HG03280 (cell line): ENCODE results near the gene ANTXR1.

Source experiments
- ATAC-seq: cut with Tn5 transposase; IDR thresholded peaks from one replicate; pipeline ENCODE4 v1.9.1; 2021; ENCODE audit warnings: mild to moderate bottlenecking, moderate library complexity; ENCODE audit not compliant: unreplicated experiment

Gene ANTXR1

DNA sequence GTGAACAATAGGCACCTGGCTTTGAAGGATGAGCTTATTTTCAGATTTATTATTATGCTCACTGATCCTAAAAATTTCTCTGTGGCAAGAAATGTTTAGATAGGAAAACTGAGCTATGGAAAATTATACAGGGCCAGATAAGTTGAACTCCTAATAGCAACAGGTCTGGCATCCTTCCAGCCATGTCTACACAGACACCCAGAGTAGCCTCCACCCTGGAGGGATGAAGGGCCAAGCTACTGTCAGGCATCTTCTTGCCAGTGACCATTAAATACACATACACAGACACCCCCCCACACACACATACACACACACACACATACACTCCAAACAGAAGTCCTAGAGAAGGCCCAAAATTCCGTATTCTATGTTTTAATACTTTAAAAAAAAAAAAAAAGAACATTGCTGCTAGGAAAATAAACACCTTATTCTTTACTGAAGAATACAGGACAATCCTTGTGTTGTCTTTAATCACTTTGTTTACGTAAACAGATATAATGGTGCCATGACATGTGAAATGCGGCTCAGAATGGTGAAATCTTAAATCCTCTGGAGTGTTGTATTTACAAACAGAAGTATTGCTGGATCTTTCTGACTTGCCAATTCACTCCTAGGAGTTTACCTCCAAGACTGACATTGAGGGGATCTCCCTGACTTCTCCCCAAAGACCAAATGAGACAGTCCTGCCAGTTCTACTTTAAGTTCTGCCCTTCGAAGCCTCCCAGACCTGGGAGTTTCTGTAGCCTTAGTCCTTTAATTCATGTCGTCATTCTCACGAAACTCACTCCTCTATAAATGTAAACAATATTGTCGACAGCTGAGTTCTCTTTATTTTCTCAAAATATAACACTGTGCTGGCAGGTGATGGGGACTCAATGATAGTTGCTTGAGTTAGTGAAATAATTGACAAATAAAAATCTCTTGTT lies 163.1 kb downstream of the ANTXR1 start:
- ATAC-seq = no peak

DNA sequence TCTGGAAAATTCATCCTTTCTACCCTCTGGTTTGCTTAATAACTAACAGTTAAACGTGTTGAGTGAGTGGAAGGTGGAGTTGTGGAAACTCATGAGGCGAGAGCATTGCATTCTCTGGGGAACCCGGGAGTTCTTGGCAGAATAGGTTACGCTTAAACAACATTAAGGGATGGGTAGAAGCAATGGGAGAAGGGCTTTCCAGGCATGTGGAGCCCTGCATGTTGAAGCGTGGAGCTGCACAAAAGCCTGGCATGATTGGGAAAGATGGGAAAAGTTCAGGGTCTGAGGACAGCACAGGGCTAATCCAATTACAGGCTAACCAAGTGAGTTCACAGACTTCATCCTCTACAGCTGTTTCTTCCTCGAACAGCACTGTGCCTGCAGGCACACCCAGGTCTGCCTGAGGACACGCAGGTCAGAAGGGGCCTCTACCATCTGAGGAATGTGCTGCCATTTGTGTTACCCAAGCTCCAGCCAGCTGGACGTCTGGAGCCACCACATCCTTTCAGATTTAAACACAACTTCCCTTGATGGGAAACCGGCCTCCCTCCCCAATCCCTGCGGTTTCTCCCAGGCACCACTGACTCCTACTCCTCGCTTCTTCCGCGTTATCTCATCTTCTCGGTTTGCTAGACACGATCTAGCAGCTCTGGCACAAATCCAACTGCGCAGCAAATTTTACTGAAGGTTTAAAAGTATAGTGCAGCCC lies 164.2 kb downstream of the ANTXR1 start:
- ATAC-seq = no peak

DNA sequence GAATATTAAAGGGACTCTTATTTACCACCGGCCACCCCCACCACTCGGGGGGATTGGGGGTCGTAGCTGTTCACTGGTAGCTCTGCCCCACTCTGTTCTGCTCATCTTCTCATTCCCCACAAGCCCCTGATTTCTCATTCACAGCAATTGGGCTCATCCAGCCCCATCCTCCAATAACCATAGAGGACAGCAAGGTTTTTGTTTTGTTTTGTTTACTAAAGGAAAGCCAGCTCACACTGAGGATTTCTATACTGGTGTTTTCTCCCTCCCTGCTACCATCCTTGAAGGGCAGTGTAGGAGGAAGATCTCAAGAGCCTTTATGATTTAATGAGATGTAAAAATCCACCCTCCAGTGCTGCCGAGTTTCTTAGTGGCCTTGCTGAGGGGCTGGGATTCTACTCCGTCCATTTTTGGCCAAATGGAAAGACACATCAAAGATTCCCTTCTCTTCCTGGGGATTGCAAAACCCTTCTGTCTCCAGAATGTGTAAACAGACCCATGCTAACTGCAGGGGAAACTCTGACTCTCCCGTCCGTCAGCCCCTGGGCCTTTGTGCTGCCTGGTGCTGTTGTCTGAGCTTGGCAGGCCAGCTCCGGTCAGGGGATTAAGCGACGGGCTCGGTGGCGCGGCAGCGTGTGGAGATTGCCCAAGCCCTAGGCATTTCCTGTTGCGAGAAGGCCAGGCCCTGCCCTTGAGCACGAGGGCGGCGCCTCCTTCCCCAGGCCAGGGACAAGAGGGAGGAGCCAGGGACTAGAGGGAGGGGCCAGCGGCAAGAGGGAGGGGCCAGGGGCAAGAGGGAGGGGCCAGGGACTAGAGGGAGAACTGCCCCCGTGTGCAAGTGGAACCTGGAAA lies 165.0 kb downstream of the ANTXR1 start:
- ATAC-seq = no peak

- ATAC-seq = no peak
Observed at GRCh38 chr2:69178756-69179155, 165.8 kb downstream of the ANTXR1 start.

DNA sequence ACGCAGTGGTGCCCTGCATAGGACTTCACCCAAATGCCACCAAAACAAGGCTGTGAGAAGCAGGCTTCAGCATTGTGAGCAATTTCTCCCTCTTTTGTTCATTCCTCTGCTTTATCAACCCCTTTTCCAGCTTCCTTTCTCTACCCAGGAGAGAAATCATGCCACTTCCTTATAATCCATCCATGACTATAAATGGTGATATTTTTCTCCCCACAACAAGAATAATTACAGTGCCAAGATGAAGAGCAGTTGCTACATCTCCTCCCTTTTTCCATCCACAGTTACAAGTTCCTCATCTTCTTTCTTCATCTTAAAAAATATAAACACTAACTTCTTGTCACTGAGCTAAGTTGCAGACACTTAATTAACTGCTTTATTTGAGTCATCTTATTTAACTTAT lies 167.2 kb downstream of the ANTXR1 start:
- no peak for ATAC-seq

- ATAC-seq = no peak
Observed at GRCh38 chr2:69180974-69181373, 168.0 kb downstream of the ANTXR1 start.

- no peak for ATAC-seq
Observed at GRCh38 chr2:69181806-69182427, 168.9 kb downstream of the ANTXR1 start.

DNA sequence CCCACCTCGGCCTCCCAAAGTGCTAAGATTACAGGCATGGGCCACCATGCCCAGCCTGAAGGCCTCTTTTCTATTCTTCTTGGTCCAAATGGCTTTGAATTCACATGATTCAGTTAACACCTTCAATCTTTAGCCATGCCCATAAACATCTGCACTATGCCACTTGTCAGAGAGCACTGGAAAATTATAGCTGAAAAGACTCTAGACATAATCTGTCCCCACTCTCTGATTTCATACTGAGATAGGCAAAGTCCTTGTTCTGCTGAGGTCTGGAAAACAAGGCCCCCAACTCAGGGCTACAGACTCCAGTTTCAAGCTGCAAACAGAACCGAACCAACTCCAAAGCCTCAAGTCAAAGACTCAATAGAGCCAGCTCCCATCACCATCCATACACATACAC lies 170.7 kb downstream of the ANTXR1 start:
- no peak for ATAC-seq

DNA sequence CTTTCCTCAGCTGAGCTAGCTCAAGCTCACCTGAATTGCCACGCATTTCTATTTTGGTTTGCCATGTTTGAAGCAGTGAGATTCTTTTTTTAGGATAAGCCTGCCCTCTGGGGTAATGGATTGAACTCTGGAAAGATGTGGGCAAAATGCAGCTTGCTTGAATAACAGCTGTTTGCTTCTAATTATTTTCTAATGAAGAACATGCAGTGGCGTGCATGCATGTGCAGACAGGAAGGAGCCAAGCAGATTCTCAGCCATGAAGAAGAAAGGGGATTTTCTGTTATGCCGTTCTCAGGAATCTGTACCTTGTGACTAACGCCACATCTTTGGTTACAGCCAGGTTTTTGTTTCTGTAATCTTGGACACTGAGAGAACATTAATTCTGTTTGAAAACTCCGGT lies 171.2 kb downstream of the ANTXR1 start:
- ATAC-seq = no peak

DNA sequence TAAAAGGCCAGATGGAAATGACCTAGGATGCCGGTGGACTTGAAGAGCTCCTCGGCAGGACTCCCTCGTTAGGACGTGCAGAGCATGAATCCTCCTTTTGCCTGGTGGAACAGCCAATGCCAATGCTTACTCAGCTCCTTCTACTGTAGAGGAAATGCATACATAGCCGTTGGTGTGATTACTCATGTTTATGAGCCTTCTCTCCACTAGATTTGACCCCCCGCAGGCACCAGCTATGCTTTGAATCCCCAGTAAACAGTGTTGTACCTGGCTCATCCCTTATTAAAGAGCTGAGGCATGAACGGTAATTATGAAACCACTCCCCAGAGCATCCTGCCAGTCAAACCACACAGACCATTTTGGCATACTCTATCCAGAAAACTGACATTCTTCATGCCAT lies 172.8 kb downstream of the ANTXR1 start:
- no peak for ATAC-seq

DNA sequence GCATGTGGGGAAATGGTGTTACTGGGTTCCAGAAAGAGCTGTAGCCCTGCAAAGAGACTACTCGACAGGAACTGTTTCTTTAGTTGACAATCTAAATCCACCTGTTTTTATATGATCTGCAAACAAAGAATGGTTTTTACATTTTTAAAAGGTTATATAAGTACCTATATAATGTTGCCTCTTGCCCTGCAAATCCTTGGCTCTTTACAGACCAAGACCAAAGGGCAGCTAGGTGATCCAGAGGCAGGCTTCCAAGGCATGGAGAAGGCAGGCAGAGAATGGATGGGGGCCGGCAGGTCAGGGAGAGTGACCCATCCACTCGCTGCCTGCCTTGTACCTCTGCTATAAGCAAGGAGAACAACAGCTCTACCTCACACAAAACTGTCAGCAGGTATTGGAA lies 173.6 kb downstream of the ANTXR1 start:
- ATAC-seq = no peak

GRCh38 chr2:69188182-69188900 lies 175.4 kb downstream of the ANTXR1 start:
- ATAC-seq = no peak

- no peak for ATAC-seq
Observed at GRCh38 chr2:69190743-69191404, 177.9 kb downstream of the ANTXR1 start.

- no peak for ATAC-seq
Observed at GRCh38 chr2:69191634-69192033, 178.7 kb downstream of the ANTXR1 start.

DNA sequence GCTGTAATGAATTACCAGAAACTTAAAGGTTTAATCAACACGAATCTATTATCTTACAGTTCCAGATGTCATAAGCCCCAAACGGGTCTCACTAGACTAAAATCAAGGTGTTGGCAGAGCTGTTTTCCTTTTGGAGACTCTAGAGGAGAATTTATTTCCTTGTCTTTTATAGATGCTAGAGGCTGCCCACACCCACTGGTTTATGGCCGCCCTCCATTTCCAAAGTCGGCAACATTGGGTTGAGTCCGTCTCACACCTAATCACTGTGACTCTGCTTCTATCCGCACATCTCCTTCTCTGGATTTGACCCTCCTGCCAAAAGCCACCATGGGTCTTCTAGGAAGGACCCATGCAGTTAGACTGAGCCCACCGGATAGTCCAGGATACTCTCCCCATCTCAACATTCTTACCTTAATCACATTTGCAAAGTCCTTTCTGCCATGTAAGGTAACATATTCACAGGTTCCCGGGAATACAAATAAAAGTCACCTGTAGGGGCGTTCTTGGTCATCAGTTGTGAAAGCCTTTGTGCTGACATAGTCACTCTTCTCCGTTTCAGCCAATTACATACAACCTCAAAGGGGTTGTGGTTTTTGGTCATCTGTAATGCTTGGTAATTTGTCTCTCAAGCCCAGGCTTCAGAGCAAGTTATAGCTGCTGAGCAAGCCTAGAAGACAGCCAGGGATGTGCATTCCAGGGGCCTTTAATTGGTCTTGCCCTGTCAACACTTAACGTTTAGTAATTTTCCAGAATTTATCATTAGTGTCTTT lies 179.4 kb downstream of the ANTXR1 start:
- ATAC-seq = no peak

DNA sequence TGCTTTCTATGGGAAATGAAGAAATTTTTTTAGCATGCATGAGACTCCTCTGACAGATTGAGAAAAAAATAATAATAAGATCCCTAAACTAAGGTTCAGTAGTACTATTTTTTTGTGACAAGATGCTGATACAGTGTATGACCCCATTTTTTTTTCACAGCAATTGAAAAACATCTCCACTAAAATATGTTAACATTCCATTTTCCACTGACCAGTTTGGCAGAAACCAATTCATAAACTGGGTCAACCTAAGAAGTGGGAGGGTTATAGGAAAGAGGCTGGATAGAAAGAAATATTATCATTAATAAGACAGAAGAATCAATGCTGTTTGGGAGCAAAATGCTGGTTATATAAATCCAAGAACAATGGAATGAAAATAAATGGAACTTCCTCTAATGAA lies 182.7 kb downstream of the ANTXR1 start:
- ATAC-seq = no peak

DNA sequence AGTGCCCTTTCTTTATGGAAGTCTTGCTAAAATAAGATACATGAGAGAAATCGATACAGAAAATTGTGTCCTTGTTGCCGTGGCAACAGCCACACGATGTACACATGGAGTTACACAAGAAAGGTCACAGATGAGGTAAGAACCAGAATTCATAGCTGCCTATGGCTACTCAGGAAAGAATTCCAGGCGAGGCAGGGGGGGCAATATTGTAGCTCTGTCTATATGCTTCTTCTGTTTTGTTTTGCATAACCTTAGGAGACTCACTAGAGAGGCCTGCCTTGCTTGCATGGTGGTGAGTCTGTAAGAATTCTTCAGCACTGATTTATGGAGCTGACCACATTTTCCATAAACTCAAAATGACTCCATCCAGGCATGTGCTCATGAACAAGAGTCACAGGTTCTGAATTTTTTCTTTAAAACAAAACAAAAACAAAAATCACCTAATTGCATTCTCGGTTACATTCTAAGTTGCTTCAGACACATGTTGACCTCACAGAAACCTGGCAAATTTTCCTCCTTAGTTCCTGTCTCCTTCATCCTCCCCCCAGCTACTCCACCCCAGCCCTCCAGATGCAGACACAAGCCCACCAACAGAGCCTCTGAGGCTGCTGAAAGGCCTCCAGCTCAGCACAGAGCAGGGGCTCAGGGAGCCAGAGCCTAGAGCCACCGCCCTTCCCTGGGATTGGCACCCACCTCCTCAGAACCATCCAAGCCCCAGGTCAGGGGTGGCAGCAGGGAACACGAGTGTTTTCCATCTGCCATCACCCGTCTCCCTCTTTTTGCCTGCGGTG lies 183.5 kb downstream of the ANTXR1 start:
- ATAC-seq = no peak

- ATAC-seq = no peak
Observed at GRCh38 chr2:69200107-69200520, 187.1 kb downstream of the ANTXR1 start.
